ENCODE measurements around the gene RUVBL2. TPM values are rescaled to one million over a fixed set of nuclear protein-coding genes. Genes with fewer than 3 reads are reported as not detected.

Gene RUVBL2
- total and polyA plus RNA-seq, 2 of the 4 experiments (the other 2 are of a cell fraction): 196 to 391 TPM

GRCh38 chr19:48970923-48971395 is 22.7 kb upstream of the RUVBL2 start:
- Histone ChIP-seq H3K23ac (ENCODE audit: low read depth, low read length) (no peak overlapping the region), H3K4me2 (ENCODE audit: low read depth, low read length) (no peak overlapping the region), H2AK5ac (ENCODE audit: low read depth, low read length) (0 out of 2 replicates have a peak overlapping the region, but pooled peaks have one; percentile 44), H2AFZ (replicated peaks; ENCODE audit: low read length, poor library complexity) (peak overlapping the region; percentile 54), H2AK9ac (replicated peaks; ENCODE audit: low read depth, low read length, poor library complexity) (no peak overlapping the region), H3K9me1 (ENCODE audit: insufficient read depth, low read length) (peaks cover 5% of the 10 kb centered on the region), H2BK15ac (ENCODE audit: low read depth, low read length) (no peak overlapping the region), H3K36me3 (ENCODE audit: control insufficient read depth, insufficient read depth, low read length) (peaks cover 41% of the 10 kb centered on the region), H3K9ac (ENCODE audit: low read depth, low read length) (no peak overlapping the region), H2BK5ac (ENCODE audit: low read depth, low read length, poor library complexity, severe bottlenecking) (no peak overlapping the region), H3K18ac (ENCODE audit: low read depth, low read length) (no peak overlapping the region), H4K8ac (ENCODE audit: low read depth in 2 of 2, low read length in 2 of 2) (no peak overlapping the region), H4K20me1 (ENCODE audit: insufficient read depth, low read length) (peaks cover 37% of the 10 kb centered on the region), H3K9me3 (ENCODE audit: control insufficient read depth, insufficient read depth, low read length) (no peaks in the 10 kb centered on the region), H2BK120ac (ENCODE audit: low read depth, low read length) (no peak overlapping the region), H4K5ac (ENCODE audit: low read depth, low read length) (no peak overlapping the region), H3K4me1 (ENCODE audit: control insufficient read depth, insufficient read depth, low read length) (no peaks in the 10 kb centered on the region; the same call in 1 of the 2 replicates), H3K4me3 (ENCODE audit: insufficient read depth, low read depth, low read length) (no peak overlapping the region), H3K14ac (replicated peaks; ENCODE audit: low read depth, low read length) (no peak overlapping the region), H3K4ac (ENCODE audit: low read depth, low read length) (no peak overlapping the region), H3K56ac (ENCODE audit: extremely low read depth, insufficient read depth, low read length) (no peak overlapping the region), H3K27me3 (ENCODE audit: control insufficient read depth, insufficient read depth, low read length) (no peaks in the 10 kb centered on the region), H3K27ac (ENCODE audit: insufficient read depth, low read length) (no peak overlapping the region), H3K79me1 (ENCODE audit: low read depth in 1 of 2, low read length in 2 of 2) (peaks cover 0 to 33% of the 10 kb centered on the region in 2 experiments; a peak in 3 of 4 replicates), H2BK20ac (ENCODE audit: low read depth, low read length) (no peak overlapping the region), H4K91ac (ENCODE audit: insufficient read depth, low read depth, low read length) (no peak overlapping the region)
- ChIA-PET CTCF (interaction anchor here (0.6 to 1.2 kb wide), 12 partner anchors 9 to 326 kb away, joined by 3 to 8 read pairs (median 4); no protein-coding TSS in a partner anchor), POLR2A (ENCODE audit: unreplicated experiment) (interaction anchor here (0.6 kb wide), 1 partner anchor 354 kb away, joined by 4 read pairs; no protein-coding TSS in a partner anchor)
- WGBS, 2 experiments (ENCODE audit: extremely low coverage in 2 of 2, insufficient read length in 1 of 2): 0% methylated on average over 1 of the region's 19 CpGs; no CpG with 5 or more reads in 1 of the 2 experiments
- dilution Hi-C loops (cut with HindIII; ENCODE audit: low sequenced_read_pairs, unreplicated experiment) (no loop called here), intact Hi-C loops (cut with micrococcal nuclease) (loop anchor here (1.0 to 2.0 kb wide), 2 partner anchors 176 to 183 kb away; no protein-coding TSS in a partner anchor), in situ Hi-C loops (cut with MboI; ENCODE audit: low sequenced_read_pairs) (loop anchor here (5.0 kb wide), 1 partner anchor 179 kb away; no protein-coding TSS in a partner anchor)
- TF ChIP-seq MAZ (IDR thresholded peaks at IDR 0.05; ENCODE audit: borderline replicate concordance, low read depth, low read length) (peak; percentile 64; the same call in 1 of the 2 replicates), RAD21 (IDR thresholded peaks at IDR 0.05; ENCODE audit: low read length) (peak; percentile 86), USF2 (IDR thresholded peaks at IDR 0.05; ENCODE audit: low read depth, low read length) (no peak), SMC3 (IDR thresholded peaks at IDR 0.05; ENCODE audit: low read depth, low read length) (peak; percentile 74), POLR2A (IDR thresholded peaks at IDR 0.05; ENCODE audit: low read depth, low read length) (peak; percentile 41; the same call in 1 of the 2 replicates), CHD1 (IDR thresholded peaks at IDR 0.05; ENCODE audit: low read depth, low read length) (no peak), CTCF (conservative IDR thresholded peaks at IDR 0.05; ENCODE audit: low read depth, low read length) (peak; percentile 92), RFX5 (IDR thresholded peaks at IDR 0.05; ENCODE audit: low read depth, low read length) (no peak), FOS (IDR thresholded peaks at IDR 0.05; ENCODE audit: low read depth, low read length) (no peak), MXI1 (IDR thresholded peaks at IDR 0.05; ENCODE audit: borderline replicate concordance, low read depth, low read length) (no peak), BHLHE40 (IDR thresholded peaks at IDR 0.05; ENCODE audit: low read depth, low read length) (no peak), NFE2L2 (IDR thresholded peaks at IDR 0.05; ENCODE audit: low read depth, low read length) (no peak)
- no TSS peak for BruUV-seq (replicated peaks)
- ATAC-seq (ENCODE audit: low read depth) (peak; percentile 67), DNase-seq (peak; percentile 77)

Measured in IMR-90 (cell line).